Measurements from ENCODE around the gene NINJ1. TPM values are rescaled to one million over a fixed set of nuclear protein-coding genes. Genes with fewer than 3 reads are reported as not detected.

NINJ1 gene
- total and polyA plus RNA-seq, 2 of the 4 experiments (the other 2 are of a cell fraction) = 21.9 to 38.8 TPM

- no peak overlapping the region for H3K14ac ChIP-seq (replicated peaks; ENCODE audit: low read depth, low read length)
- in situ Hi-C loops (cut with MboI; ENCODE audit: low sequenced_read_pairs) = no loop called here
- no peak overlapping the region for H2AK9ac ChIP-seq (replicated peaks; ENCODE audit: low read depth, low read length, poor library complexity)
- H2BK120ac ChIP-seq (ENCODE audit: low read depth, low read length) = no peak overlapping the region
- H3K4me3 ChIP-seq (ENCODE audit: insufficient read depth, low read depth, low read length) = no peak overlapping the region
- no peaks in the 10 kb centered on the region for H3K79me1 ChIP-seq (ENCODE audit: low read depth in 1 of 2, low read length in 2 of 2)
- H2BK15ac ChIP-seq (ENCODE audit: low read depth, low read length) = no peak overlapping the region
- POLR2A ChIA-PET (ENCODE audit: unreplicated experiment) = no interaction called here
- H3K18ac ChIP-seq (ENCODE audit: low read depth, low read length) = no peak overlapping the region
- CTCF ChIA-PET = no interaction called here
- DNase-seq = no peak
- ATAC-seq (ENCODE audit: low read depth) = no peak
- H4K8ac ChIP-seq (ENCODE audit: low read depth in 2 of 2, low read length in 2 of 2) = no peak overlapping the region
- no peaks in the 10 kb centered on the region for H3K9me1 ChIP-seq (ENCODE audit: insufficient read depth, low read length)
- H2BK20ac ChIP-seq (ENCODE audit: low read depth, low read length) = no peak overlapping the region
- H3K9ac ChIP-seq (ENCODE audit: low read depth, low read length) = no peak overlapping the region
- H4K5ac ChIP-seq (ENCODE audit: low read depth, low read length) = no peak overlapping the region
- no peaks in the 10 kb centered on the region; the same call in 1 of the 2 replicates for H3K27me3 ChIP-seq (ENCODE audit: control insufficient read depth, insufficient read depth, low read length)
- intact Hi-C loops (cut with micrococcal nuclease) = no loop called here
- H3K27ac ChIP-seq (ENCODE audit: insufficient read depth, low read length) = no peak overlapping the region
- no peak overlapping the region for H2AK5ac ChIP-seq (ENCODE audit: low read depth, low read length)
- H3K4me2 ChIP-seq (ENCODE audit: low read depth, low read length) = no peak overlapping the region
- dilution Hi-C loops (cut with HindIII; ENCODE audit: low sequenced_read_pairs, unreplicated experiment) = no loop called here
- no TSS peak for BruUV-seq (replicated peaks)
- no peak overlapping the region for H4K91ac ChIP-seq (ENCODE audit: insufficient read depth, low read depth, low read length)
- H2BK5ac ChIP-seq (ENCODE audit: low read depth, low read length, poor library complexity, severe bottlenecking) = no peak overlapping the region
- H2AFZ ChIP-seq (replicated peaks; ENCODE audit: low read length, poor library complexity) = no peak overlapping the region
- no peak overlapping the region for H3K56ac ChIP-seq (ENCODE audit: extremely low read depth, insufficient read depth, low read length)
- peaks cover 19% of the 10 kb centered on the region for H3K9me3 ChIP-seq (ENCODE audit: control insufficient read depth, insufficient read depth, low read length)
- H3K4me1 ChIP-seq (ENCODE audit: control insufficient read depth, insufficient read depth, low read length) = peaks cover 7% of the 10 kb centered on the region; the same call in 1 of the 2 replicates
- no peak for TF ChIP-seq RFX5 (IDR thresholded peaks at IDR 0.05; ENCODE audit: low read depth, low read length)
- 83% methylated on average over 8 of the region's 12 CpGs; no CpG with 5 or more reads in 1 of the 2 experiments for WGBS, 2 experiments (ENCODE audit: extremely low coverage in 2 of 2, insufficient read length in 1 of 2)
- H3K36me3 ChIP-seq (ENCODE audit: control insufficient read depth, insufficient read depth, low read length) = no peaks in the 10 kb centered on the region
- H4K20me1 ChIP-seq (ENCODE audit: insufficient read depth, low read length) = no peaks in the 10 kb centered on the region
- no peak overlapping the region for H3K4ac ChIP-seq (ENCODE audit: low read depth, low read length)
- no peak overlapping the region for H3K23ac ChIP-seq (ENCODE audit: low read depth, low read length)
Measured at GRCh38 chr9:93087971-93088655, 45.9 kb downstream of the NINJ1 start.
